ENCODE measurements around the gene SLIT3.

SLIT3 gene

GRCh38 chr5:169178274-169178673, 122.7 kb downstream of the SLIT3 start:
- Mint-ChIP-seq H3K4me3 (no peak overlapping the region), H3K27ac (no peak overlapping the region), H3K36me3 (ENCODE audit: low read depth) (no peaks in the 10 kb centered on the region), H3K4me1 (ENCODE audit: low read depth) (no peaks in the 10 kb centered on the region), H3K9me3 (no peaks in the 10 kb centered on the region), H3K27me3 (ENCODE audit: low read depth) (no peaks in the 10 kb centered on the region)
- no peak for DNase-seq (ENCODE audit: low spot score)

GRCh38 chr5:169176709-169177694, 123.9 kb downstream of the SLIT3 start:
- H3K4me3 Mint-ChIP-seq, result no peak overlapping the region
- H3K4me1 Mint-ChIP-seq (ENCODE audit: low read depth), result no peaks in the 10 kb centered on the region
- H3K9me3 Mint-ChIP-seq, result no peaks in the 10 kb centered on the region
- no peak for DNase-seq (ENCODE audit: low spot score)
- no peaks in the 10 kb centered on the region for H3K36me3 Mint-ChIP-seq (ENCODE audit: low read depth)
- H3K27ac Mint-ChIP-seq, result no peak overlapping the region
- no peaks in the 10 kb centered on the region for H3K27me3 Mint-ChIP-seq (ENCODE audit: low read depth)

GRCh38 chr5:169175733-169176132, 125.2 kb downstream of the SLIT3 start:
- DNase-seq (ENCODE audit: low spot score), result no peak
- Mint-ChIP-seq H3K9me3 (no peaks in the 10 kb centered on the region), H3K4me3 (no peak overlapping the region), H3K27ac (no peak overlapping the region), H3K4me1 (ENCODE audit: low read depth) (no peaks in the 10 kb centered on the region), H3K27me3 (ENCODE audit: low read depth) (no peaks in the 10 kb centered on the region), H3K36me3 (ENCODE audit: low read depth) (no peaks in the 10 kb centered on the region)

GRCh38 chr5:169174923-169175322, 126.0 kb downstream of the SLIT3 start:
- H3K4me3 Mint-ChIP-seq, result no peak overlapping the region
- H3K27me3 Mint-ChIP-seq (ENCODE audit: low read depth), result no peaks in the 10 kb centered on the region
- no peak overlapping the region for H3K27ac Mint-ChIP-seq
- H3K36me3 Mint-ChIP-seq (ENCODE audit: low read depth), result no peaks in the 10 kb centered on the region
- no peaks in the 10 kb centered on the region for H3K4me1 Mint-ChIP-seq (ENCODE audit: low read depth)
- no peak for DNase-seq (ENCODE audit: low spot score)
- no peaks in the 10 kb centered on the region for H3K9me3 Mint-ChIP-seq

GRCh38 chr5:169173372-169173771, 127.6 kb downstream of the SLIT3 start:
- H3K4me3 Mint-ChIP-seq, result no peak overlapping the region
- no peak overlapping the region for H3K27ac Mint-ChIP-seq
- H3K4me1 Mint-ChIP-seq (ENCODE audit: low read depth), result no peaks in the 10 kb centered on the region
- no peaks in the 10 kb centered on the region for H3K9me3 Mint-ChIP-seq
- H3K27me3 Mint-ChIP-seq (ENCODE audit: low read depth), result no peaks in the 10 kb centered on the region
- no peaks in the 10 kb centered on the region for H3K36me3 Mint-ChIP-seq (ENCODE audit: low read depth)
- DNase-seq (ENCODE audit: low spot score), result no peak

- H3K27ac Mint-ChIP-seq, result no peak overlapping the region
- no peaks in the 10 kb centered on the region for H3K9me3 Mint-ChIP-seq
- H3K27me3 Mint-ChIP-seq (ENCODE audit: low read depth), result no peaks in the 10 kb centered on the region
- no peaks in the 10 kb centered on the region for H3K36me3 Mint-ChIP-seq (ENCODE audit: low read depth)
- H3K4me3 Mint-ChIP-seq, result no peak overlapping the region
- DNase-seq (ENCODE audit: low spot score), result no peak
- no peaks in the 10 kb centered on the region for H3K4me1 Mint-ChIP-seq (ENCODE audit: low read depth)
Observed at GRCh38 chr5:169171515-169171914, 129.4 kb downstream of the SLIT3 start.

GRCh38 chr5:169169783-169170182, 131.2 kb downstream of the SLIT3 start:
- H3K27me3 Mint-ChIP-seq (ENCODE audit: low read depth), result no peaks in the 10 kb centered on the region
- no peak for DNase-seq (ENCODE audit: low spot score)
- H3K36me3 Mint-ChIP-seq (ENCODE audit: low read depth), result no peaks in the 10 kb centered on the region
- H3K4me1 Mint-ChIP-seq (ENCODE audit: low read depth), result no peaks in the 10 kb centered on the region
- no peak overlapping the region for H3K4me3 Mint-ChIP-seq
- no peaks in the 10 kb centered on the region for H3K9me3 Mint-ChIP-seq
- H3K27ac Mint-ChIP-seq, result no peak overlapping the region

GRCh38 chr5:169168280-169168679, 132.7 kb downstream of the SLIT3 start:
- no peak overlapping the region for H3K4me3 Mint-ChIP-seq
- H3K36me3 Mint-ChIP-seq (ENCODE audit: low read depth), result no peaks in the 10 kb centered on the region
- H3K27me3 Mint-ChIP-seq (ENCODE audit: low read depth), result no peaks in the 10 kb centered on the region
- H3K27ac Mint-ChIP-seq, result no peak overlapping the region
- H3K9me3 Mint-ChIP-seq, result no peaks in the 10 kb centered on the region
- DNase-seq (ENCODE audit: low spot score), result no peak
- H3K4me1 Mint-ChIP-seq (ENCODE audit: low read depth), result no peaks in the 10 kb centered on the region

GRCh38 chr5:169166078-169166477, 134.9 kb downstream of the SLIT3 start:
- Mint-ChIP-seq H3K36me3 (ENCODE audit: low read depth) (no peaks in the 10 kb centered on the region), H3K4me3 (no peak overlapping the region), H3K9me3 (no peaks in the 10 kb centered on the region), H3K27ac (no peak overlapping the region), H3K27me3 (ENCODE audit: low read depth) (no peaks in the 10 kb centered on the region), H3K4me1 (ENCODE audit: low read depth) (no peaks in the 10 kb centered on the region)
- no peak for DNase-seq (ENCODE audit: low spot score)

GRCh38 chr5:169165052-169165451, 135.9 kb downstream of the SLIT3 start:
- H3K4me3 Mint-ChIP-seq, result no peak overlapping the region
- no peaks in the 10 kb centered on the region for H3K36me3 Mint-ChIP-seq (ENCODE audit: low read depth)
- no peaks in the 10 kb centered on the region for H3K27me3 Mint-ChIP-seq (ENCODE audit: low read depth)
- no peak for DNase-seq (ENCODE audit: low spot score)
- H3K9me3 Mint-ChIP-seq, result no peaks in the 10 kb centered on the region
- no peak overlapping the region for H3K27ac Mint-ChIP-seq
- H3K4me1 Mint-ChIP-seq (ENCODE audit: low read depth), result no peaks in the 10 kb centered on the region

GRCh38 chr5:169164481-169164925, 136.4 kb downstream of the SLIT3 start:
- no peaks in the 10 kb centered on the region for H3K9me3 Mint-ChIP-seq
- no peaks in the 10 kb centered on the region for H3K4me1 Mint-ChIP-seq (ENCODE audit: low read depth)
- no peaks in the 10 kb centered on the region for H3K27me3 Mint-ChIP-seq (ENCODE audit: low read depth)
- H3K36me3 Mint-ChIP-seq (ENCODE audit: low read depth), result no peaks in the 10 kb centered on the region
- no peak for DNase-seq (ENCODE audit: low spot score)
- no peak overlapping the region for H3K4me3 Mint-ChIP-seq
- no peak overlapping the region for H3K27ac Mint-ChIP-seq

- no peak for DNase-seq (ENCODE audit: low spot score)
- H3K36me3 Mint-ChIP-seq (ENCODE audit: low read depth), result no peaks in the 10 kb centered on the region
- H3K9me3 Mint-ChIP-seq, result peaks cover 19% of the 10 kb centered on the region
- no peak overlapping the region for H3K4me3 Mint-ChIP-seq
- no peaks in the 10 kb centered on the region for H3K27me3 Mint-ChIP-seq (ENCODE audit: low read depth)
- no peaks in the 10 kb centered on the region for H3K4me1 Mint-ChIP-seq (ENCODE audit: low read depth)
- H3K27ac Mint-ChIP-seq, result no peak overlapping the region
Observed at GRCh38 chr5:169162407-169162806, 138.5 kb downstream of the SLIT3 start.

GRCh38 chr5:169161022-169161680, 139.8 kb downstream of the SLIT3 start:
- Mint-ChIP-seq H3K4me1 (ENCODE audit: low read depth) (no peaks in the 10 kb centered on the region), H3K9me3 (peaks cover 19% of the 10 kb centered on the region), H3K27ac (no peak overlapping the region), H3K36me3 (ENCODE audit: low read depth) (no peaks in the 10 kb centered on the region), H3K27me3 (ENCODE audit: low read depth) (no peaks in the 10 kb centered on the region), H3K4me3 (no peak overlapping the region)
- DNase-seq (ENCODE audit: low spot score), result no peak

GRCh38 chr5:169160405-169160901, 140.5 kb downstream of the SLIT3 start:
- no peaks in the 10 kb centered on the region for H3K4me1 Mint-ChIP-seq (ENCODE audit: low read depth)
- no peaks in the 10 kb centered on the region for H3K36me3 Mint-ChIP-seq (ENCODE audit: low read depth)
- H3K4me3 Mint-ChIP-seq, result no peak overlapping the region
- H3K9me3 Mint-ChIP-seq, result peaks cover 19% of the 10 kb centered on the region
- H3K27me3 Mint-ChIP-seq (ENCODE audit: low read depth), result no peaks in the 10 kb centered on the region
- no peak overlapping the region for H3K27ac Mint-ChIP-seq
- no peak for DNase-seq (ENCODE audit: low spot score)

All from T-helper 2 cell treated with Interferon-gamma antibody and Interleukin-4, amounts not matched to agents 5 μg/mL and 100 μg/mL, for 36 hours (primary cell).